B cell (primary cell): Measurements from ENCODE around the gene RBBP8. TPM values are rescaled to one million over a fixed set of nuclear protein-coding genes. Genes with fewer than 3 reads are reported as not detected.
A peak's percentile ranks its signal among the peaks of the same experiment; 100 is the strongest.

Source experiments
- ATAC-seq: fragments of 200-7000 bp; cut with Tn5 transposase; one replicate; pipeline ENCODE4 v1.10.0; 2021; ENCODE audit warnings: low read depth, mild to moderate bottlenecking, moderate number of reproducible peaks, moderate library complexity
- CTCF ChIA-PET: fragments of 350-600 bp; sonication (Branson Sonifier 250); formaldehyde crosslinking; loops from one replicate; lab custom pipeline; 2021; ENCODE audit warnings: antibody characterized with exemption, inconsistent platforms; lab: Charles Lee
- POLR2A ChIA-PET: fragments of 350-600 bp; sonication (Branson Sonifier 250); formaldehyde crosslinking; loops from one replicate; lab custom pipeline; 2021; ENCODE audit warnings: antibody characterized with exemption; lab: Charles Lee
- DNase-seq: peaks from one replicate; pipeline ENCODE4 v3.0.0; 2013
- H2AFZ ChIP-seq: 2 replicates; pipeline ENCODE4 v1.6.1; 2012; ENCODE audit warnings: mild to moderate bottlenecking, low read depth, low read length; ENCODE audit not compliant: insufficient read depth, poor library complexity, severe bottlenecking
- H3K27ac ChIP-seq, 2 donors: 1 replicate in 1 of 2; 2 replicates in 1 of 2; pipeline ENCODE4 v1.5.1; 2012 to 2013; ENCODE audit warnings: low read length in 2 of 2, mild to moderate bottlenecking in 2 of 2, moderate library complexity in 1 of 2
- H3K27me3 ChIP-seq, 4 experiments: fragments of 200-600 bp in 1 of 4; sonication (generic) in 1 of 4; replicated peaks in 1 of 4; 1 replicate in 2 of 4; 2 replicates in 2 of 4; pipeline versions ENCODE4 v1.6.1 to v1.7.0; 2013 to 2016; ENCODE audit warnings: low read length in 3 of 4, mild to moderate bottlenecking in 2 of 4, mixed read lengths in 1 of 4, moderate library complexity in 1 of 4; ENCODE audit not compliant: insufficient read depth in 4 of 4, control insufficient read depth in 3 of 4; ENCODE audit errors: control extremely low read depth in 1 of 4
- H3K36me3 ChIP-seq, 2 experiments: replicated peaks in 1 of 2; 1 replicate in 1 of 2; 2 replicates in 1 of 2; pipeline versions ENCODE4 v1.6.1 to v1.7.1; 2013; ENCODE audit warnings: low read length in 1 of 2; ENCODE audit not compliant: insufficient read depth in 2 of 2, control insufficient read depth in 1 of 2; ENCODE audit errors: control extremely low read depth in 1 of 2, extremely low read depth in 1 of 2
- H3K4me1 ChIP-seq, 2 donors: fragments of 200-600 bp in 1 of 2; sonication (generic) in 1 of 2; 1 replicate in 1 of 2; 2 replicates in 1 of 2; pipeline versions ENCODE4 v1.5.1 to v1.6.1; 2013 to 2017; ENCODE audit warnings: low read length in 2 of 2; ENCODE audit not compliant: control insufficient read depth in 2 of 2, insufficient read depth in 2 of 2
- H3K4me2 ChIP-seq: replicated peaks from 2 replicates; pipeline ENCODE3; 2012; ENCODE audit warnings: mild to moderate bottlenecking, low read depth, low read length; ENCODE audit not compliant: poor library complexity, severe bottlenecking
- H3K4me3 ChIP-seq, 5 experiments: fragments of 200-600 bp in 1 of 5; sonication (generic) in 1 of 5; 1 replicate in 3 of 5; 2 replicates in 2 of 5; pipeline versions ENCODE4 v1.5.1 to v1.7.0; 2011 to 2016; ENCODE audit warnings: low read length in 4 of 5, mild to moderate bottlenecking in 4 of 5, low read depth in 2 of 5, control low read depth in 1 of 5, moderate library complexity in 1 of 5; ENCODE audit not compliant: insufficient read depth in 1 of 5; ENCODE audit errors: control extremely low read depth in 1 of 5, extremely low read depth in 1 of 5
- H3K79me2 ChIP-seq: fragments of 200-600 bp; sonication (generic); one replicate; pipeline ENCODE4 v1.6.0; 2016; ENCODE audit warnings: low read length; ENCODE audit not compliant: control insufficient read depth, insufficient read depth
- H3K9ac ChIP-seq: fragments of 200-600 bp; sonication (generic); 2 replicates; pipeline ENCODE4 v1.6.1; 2017; ENCODE audit warnings: mild to moderate bottlenecking, low read length, moderate library complexity
- H3K9me3 ChIP-seq, 3 donors: one replicate each; pipeline versions ENCODE4 v1.6.1 to v1.7.1; 2013; ENCODE audit warnings: low read length in 2 of 3; ENCODE audit not compliant: control insufficient read depth in 2 of 3, insufficient read depth in 1 of 3; ENCODE audit errors: control extremely low read depth in 1 of 3
- H4K20me1 ChIP-seq: 2 replicates; pipeline ENCODE4 v1.6.0; 2012; ENCODE audit warnings: mild to moderate bottlenecking, low read length; ENCODE audit not compliant: insufficient read depth, control insufficient read depth, poor library complexity, severe bottlenecking
- H3K27ac Mint-ChIP-seq: one replicate; pipeline ENCODE4 v1.8.0; 2021; ENCODE audit warnings: mixed read lengths
- H3K27me3 Mint-ChIP-seq: one replicate; pipeline ENCODE4 v1.8.0; 2021; ENCODE audit warnings: mixed read lengths
- H3K4me1 Mint-ChIP-seq: one replicate; pipeline ENCODE4 v1.8.0; 2021; ENCODE audit warnings: mixed read lengths
- H3K4me3 Mint-ChIP-seq: one replicate; pipeline ENCODE4 v1.8.0; 2021; ENCODE audit warnings: mixed read lengths
- H3K9me3 Mint-ChIP-seq: one replicate; pipeline ENCODE4 v1.8.0; 2022; ENCODE audit warnings: mixed read lengths; ENCODE audit not compliant: insufficient read depth
- EZH2 ChIP-seq: IDR thresholded peaks from 2 replicates; pipeline ENCODE4 v1.6.1; 2012; ENCODE audit warnings: borderline replicate concordance, low read depth, mild to moderate bottlenecking, moderate library complexity, low read length; ENCODE audit not compliant: insufficient read depth, poor library complexity, severe bottlenecking
- WGBS: methylation state at CpG from one replicate; pipeline ENCODE4 v1.1.5; 2013; ENCODE audit warnings: missing lambda C conversion rate; ENCODE audit not compliant: insufficient coverage; 5-methylcytosine and 5-hydroxymethylcytosine counted together
- intact Hi-C: fragments of 100-400 bp; cut with micrococcal nuclease; formaldehyde crosslinking; loops from one replicate; pipeline ENCODE4 v1.10.0; 2022
- polyA plus RNA-seq: library from polyadenylated mRNA; depleted of rRNA; stranded (reverse); fragments of >200 nt; gene quantifications from 2 replicates; pipeline ENCODE4 v1.2.3, GENCODE V29; 2012
- total RNA-seq, 2 donors: library from RNA; stranded (reverse); fragments of 120-200 nt in 1 of 2; gene quantifications; 1 replicate in 1 of 2; 2 replicates in 1 of 2; pipeline versions ENCODE4 v1.2.3 to v1.2.4, GENCODE V29; 2013 to 2022
- TF ChIP-seq, protein P1 (sequence below): fragments of 200-600 bp; IDR thresholded peaks from one replicate; pipeline ENCODE4 v1.8.0; 2022; ENCODE audit warnings: antibody characterized with exemption, mild to moderate bottlenecking

Gene RBBP8
- total and polyA plus RNA-seq, 2 donors (not counting 1 experiment from before 2014, with no cell fraction given), result 2.9 to 18.0 TPM

DNA sequence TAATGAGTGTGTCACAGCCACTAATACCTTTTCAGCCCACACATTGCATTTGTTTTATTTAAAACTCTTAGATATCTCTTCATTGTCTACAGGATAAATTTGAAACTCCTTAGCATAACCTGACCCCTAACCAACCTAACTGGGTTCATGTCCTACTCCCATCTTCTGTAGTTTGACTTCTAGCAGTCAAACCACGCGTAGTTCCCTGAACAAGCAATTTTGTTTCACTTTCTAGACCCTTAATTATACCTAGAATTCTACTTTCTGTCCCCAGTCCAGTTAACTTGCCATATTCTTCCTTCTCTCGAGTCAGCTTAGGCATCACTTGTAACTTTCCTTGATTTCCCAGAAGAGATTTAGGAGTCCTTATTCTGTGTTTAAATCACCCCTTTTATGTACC, 55.1 kb downstream of the RBBP8 start:
- POLR2A ChIA-PET, result no interaction called here
- TF ChIP-seq EZH2, result no peak
- TF ChIP-seq, protein P1, sequence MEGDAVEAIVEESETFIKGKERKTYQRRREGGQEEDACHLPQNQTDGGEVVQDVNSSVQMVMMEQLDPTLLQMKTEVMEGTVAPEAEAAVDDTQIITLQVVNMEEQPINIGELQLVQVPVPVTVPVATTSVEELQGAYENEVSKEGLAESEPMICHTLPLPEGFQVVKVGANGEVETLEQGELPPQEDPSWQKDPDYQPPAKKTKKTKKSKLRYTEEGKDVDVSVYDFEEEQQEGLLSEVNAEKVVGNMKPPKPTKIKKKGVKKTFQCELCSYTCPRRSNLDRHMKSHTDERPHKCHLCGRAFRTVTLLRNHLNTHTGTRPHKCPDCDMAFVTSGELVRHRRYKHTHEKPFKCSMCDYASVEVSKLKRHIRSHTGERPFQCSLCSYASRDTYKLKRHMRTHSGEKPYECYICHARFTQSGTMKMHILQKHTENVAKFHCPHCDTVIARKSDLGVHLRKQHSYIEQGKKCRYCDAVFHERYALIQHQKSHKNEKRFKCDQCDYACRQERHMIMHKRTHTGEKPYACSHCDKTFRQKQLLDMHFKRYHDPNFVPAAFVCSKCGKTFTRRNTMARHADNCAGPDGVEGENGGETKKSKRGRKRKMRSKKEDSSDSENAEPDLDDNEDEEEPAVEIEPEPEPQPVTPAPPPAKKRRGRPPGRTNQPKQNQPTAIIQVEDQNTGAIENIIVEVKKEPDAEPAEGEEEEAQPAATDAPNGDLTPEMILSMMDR, result no peak
- no peaks in the 10 kb centered on the region for H3K9me3 ChIP-seq
- intact Hi-C loops, result no loop called here
- H3K27ac Mint-ChIP-seq, result no peak overlapping the region
- H3K79me2 ChIP-seq, result no peaks in the 10 kb centered on the region
- DNase-seq, result peak; percentile 30
- no peaks in the 10 kb centered on the region for H3K27me3 ChIP-seq
- H3K4me3 ChIP-seq, result peak overlapping the region in 1 of 5 experiments; percentile 6
- no peaks in the 10 kb centered on the region for H3K4me1 Mint-ChIP-seq
- peak; percentile 36 for ATAC-seq
- H2AFZ ChIP-seq, result peak overlapping the region; percentile 41
- peak overlapping the region in 1 of 2 donors; percentile 28 for H3K27ac ChIP-seq
- CTCF ChIA-PET, result interaction anchor here (0.6 kb wide), 1 partner anchor 425 kb away, joined by 3 read pairs; no protein-coding TSS in a partner anchor
- H3K27me3 Mint-ChIP-seq, result no peaks in the 10 kb centered on the region
- 41% methylated on average over 2 of the region's 3 CpGs for WGBS
- H3K9ac ChIP-seq, result peak overlapping the region; percentile 36
- no peaks in the 10 kb centered on the region for H4K20me1 ChIP-seq
- H3K9me3 Mint-ChIP-seq, result no peaks in the 10 kb centered on the region
- peaks cover 9 to 11% of the 10 kb centered on the region in 2 donors for H3K4me1 ChIP-seq
- peak overlapping the region; percentile 42 for H3K4me2 ChIP-seq
- no peaks in the 10 kb centered on the region for H3K36me3 ChIP-seq
- no peak overlapping the region for H3K4me3 Mint-ChIP-seq

DNA sequence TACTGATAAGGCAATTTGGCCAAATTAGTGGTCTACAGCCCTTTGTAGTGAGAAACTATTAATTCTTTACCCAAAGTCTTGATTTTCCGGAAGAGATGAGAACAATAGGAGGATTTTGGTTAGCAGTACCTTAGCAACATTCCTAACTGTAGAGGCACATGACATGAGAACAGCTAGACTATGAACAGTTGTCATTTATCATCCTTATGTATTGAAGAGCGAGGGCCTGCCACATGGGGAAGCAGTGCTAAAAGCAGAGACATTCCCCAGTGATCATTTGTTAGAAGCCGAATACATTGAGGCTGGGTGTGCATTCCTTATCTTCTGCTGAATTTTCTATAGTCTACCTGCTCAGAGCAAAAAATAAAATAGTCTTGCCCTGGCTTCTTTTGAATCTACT, 65.2 kb downstream of the RBBP8 start:
- H3K79me2 ChIP-seq, result no peaks in the 10 kb centered on the region
- H3K9me3 ChIP-seq, result no peaks in the 10 kb centered on the region
- no peaks in the 10 kb centered on the region for H3K27me3 Mint-ChIP-seq
- no peak for TF ChIP-seq EZH2
- TF ChIP-seq, protein P1, result no peak
- H2AFZ ChIP-seq, result no peak overlapping the region
- no peaks in the 10 kb centered on the region for H4K20me1 ChIP-seq
- no peak overlapping the region for H3K9ac ChIP-seq
- CTCF ChIA-PET, result no interaction called here
- no peak overlapping the region for H3K4me3 ChIP-seq
- H3K36me3 ChIP-seq, result peaks cover 0 to 7% of the 10 kb centered on the region in 2 experiments
- no peak overlapping the region for H3K27ac Mint-ChIP-seq
- H3K4me3 Mint-ChIP-seq, result no peak overlapping the region
- no peak overlapping the region for H3K4me2 ChIP-seq
- DNase-seq (no peak), ATAC-seq (no peak)
- no peaks in the 10 kb centered on the region for H3K4me1 ChIP-seq
- intact Hi-C loops, result no loop called here
- H3K27me3 ChIP-seq, result no peaks in the 10 kb centered on the region
- H3K27ac ChIP-seq, result no peak overlapping the region
- POLR2A ChIA-PET, result no interaction called here
- WGBS, result 100% methylated on average over 2 of the region's 3 CpGs
- H3K9me3 Mint-ChIP-seq, result no peaks in the 10 kb centered on the region
- H3K4me1 Mint-ChIP-seq, result no peaks in the 10 kb centered on the region
